H1 (cell line): ENCODE measurements around the gene ATL3. TPM values are rescaled to one million over a fixed set of nuclear protein-coding genes. Genes with fewer than 3 reads are reported as not detected.

Experiments
- CTCF ChIA-PET: fragments of 300-600 bp; sonication (Branson Sonifier 250); formaldehyde crosslinking; loops from one replicate; lab custom pipeline; 2021; ENCODE audit not compliant: partially characterized antibody; lab: Charles Lee
- POLR2A ChIA-PET: fragments of 300-600 bp; sonication (Branson Sonifier 250); formaldehyde crosslinking; loops from one replicate; lab custom pipeline; 2021; ENCODE audit warnings: inconsistent platforms; ENCODE audit not compliant: partially characterized antibody; lab: Charles Lee
- DNase-seq, 2 experiments: peaks; one replicate each; pipeline versions ENCODE4 v3.0.0 to v3.0.0-alpha.2; 2010 to 2022; ENCODE audit warnings: low spot score in 2 of 2, low read depth in 1 of 2, mixed read lengths in 1 of 2
- FAIRE-seq: peaks from 2 replicates; lab custom pipeline; 2011; peaks lifted over from hg19 to GRCh38; lab: Jason Lieb, UNC
- H2AFZ ChIP-seq: 2 replicates; pipeline ENCODE4 v1.8.1; 2012; ENCODE audit warnings: low read length, inconsistent platforms
- H2AK5ac ChIP-seq: 2 replicates; pipeline ENCODE4 v1.6.1; 2013; ENCODE audit warnings: low read depth, low read length
- H2BK120ac ChIP-seq: replicated peaks from 2 replicates; pipeline ENCODE3; 2013; ENCODE audit warnings: low read depth, low read length, inconsistent platforms
- H2BK12ac ChIP-seq: 2 replicates; pipeline ENCODE4 v1.6.1; 2013; ENCODE audit warnings: low read depth, low read length
- H2BK15ac ChIP-seq: 2 replicates; pipeline ENCODE4 v1.6.1; 2013; ENCODE audit warnings: low read length
- H2BK20ac ChIP-seq: 2 replicates; pipeline ENCODE4 v1.6.1; 2013; ENCODE audit warnings: low read length
- H2BK5ac ChIP-seq: 2 replicates; pipeline ENCODE4 v1.6.1; 2013; ENCODE audit warnings: low read depth, low read length
- H3K14ac ChIP-seq: 2 replicates; pipeline ENCODE4 v1.6.1; 2013; ENCODE audit warnings: inconsistent platforms; ENCODE audit not compliant: insufficient read length
- H3K18ac ChIP-seq: 2 replicates; pipeline ENCODE4 v1.6.1; 2013; ENCODE audit warnings: low read length; ENCODE audit errors: extremely low read depth
- H3K23ac ChIP-seq: 2 replicates; pipeline ENCODE4 v1.6.1; 2013; ENCODE audit warnings: inconsistent platforms; ENCODE audit not compliant: insufficient read length
- H3K23me2 ChIP-seq: 2 replicates; pipeline ENCODE4 v1.6.1; 2013; ENCODE audit warnings: low read depth, low read length
- H3K27ac ChIP-seq: 2 replicates; pipeline ENCODE4 v1.6.1; 2011; ENCODE audit warnings: low read depth, low read length, inconsistent platforms
- H3K27me3 ChIP-seq, 4 experiments: replicated peaks in 1 of 4; 1 replicate in 1 of 4; 2 replicates in 3 of 4; pipeline versions ENCODE4 v1.6.1 to v1.8.1; 2011 to 2013; ENCODE audit warnings: low read length in 3 of 4, mild to moderate bottlenecking in 3 of 4, inconsistent platforms in 2 of 4, mixed read lengths in 2 of 4, moderate library complexity in 1 of 4; ENCODE audit not compliant: control insufficient read depth in 3 of 4, insufficient read depth in 3 of 4; ENCODE audit errors: extremely low read depth in 1 of 4
- H3K36me3 ChIP-seq, 4 experiments: 2 replicates each; pipeline versions ENCODE4 v1.6.1 to v1.8.1; 2011 to 2013; ENCODE audit warnings: mild to moderate bottlenecking in 4 of 4, low read length in 3 of 4, moderate library complexity in 2 of 4, control low read depth in 1 of 4, inconsistent platforms in 1 of 4; ENCODE audit not compliant: insufficient read depth in 4 of 4, control insufficient read depth in 2 of 4
- H3K4ac ChIP-seq: replicated peaks from 2 replicates; pipeline ENCODE3; 2013; ENCODE audit warnings: low read length, low read depth, mixed read lengths, inconsistent platforms; ENCODE audit not compliant: insufficient read length
- H3K4me1 ChIP-seq, 4 experiments: replicated peaks in 1 of 4; 1 replicate in 1 of 4; 2 replicates in 3 of 4; pipeline versions ENCODE4 v1.6.1 to v1.8.1; 2011 to 2013; ENCODE audit warnings: low read length in 3 of 4, inconsistent platforms in 2 of 4, mixed read lengths in 1 of 4; ENCODE audit not compliant: insufficient read depth in 4 of 4, control insufficient read depth in 3 of 4
- H3K4me2 ChIP-seq, 2 experiments: 2 replicates each; pipeline versions ENCODE4 v1.6.1 to v1.8.1; 2011 to 2013; ENCODE audit warnings: low read depth in 2 of 2, low read length in 2 of 2, control low read depth in 1 of 2, inconsistent platforms in 1 of 2, mild to moderate bottlenecking in 1 of 2; ENCODE audit not compliant: insufficient read depth in 1 of 2
- H3K4me3 ChIP-seq, 4 experiments: fragments of 200-600, 300-600 bp in 1 of 4; sonication (generic), shearing (Covaris generic), sonication (Bioruptor Twin) in 1 of 4; 2 replicates each; pipeline versions ENCODE4 v1.5.1 to v1.8.1; 2011 to 2016; ENCODE audit warnings: low read length in 4 of 4, low read depth in 3 of 4, control low read depth in 2 of 4, inconsistent platforms in 2 of 4, mild to moderate bottlenecking in 2 of 4, mixed read lengths in 1 of 4, moderate library complexity in 1 of 4; ENCODE audit not compliant: insufficient read depth in 2 of 4; ENCODE audit errors: extremely low read depth in 1 of 4
- H3K56ac ChIP-seq: replicated peaks from 2 replicates; pipeline ENCODE3; 2013; ENCODE audit warnings: low read depth, mild to moderate bottlenecking, mixed read lengths, low read length, inconsistent platforms; ENCODE audit not compliant: insufficient read length
- H3K79me1 ChIP-seq: 2 replicates; pipeline ENCODE4 v1.6.1; 2013; ENCODE audit warnings: low read depth, low read length, control low read depth
- H3K79me2 ChIP-seq, 2 experiments: 2 replicates each; pipeline versions ENCODE4 v1.6.1 to v1.8.1; 2012 to 2013; ENCODE audit warnings: low read length in 2 of 2, mild to moderate bottlenecking in 2 of 2, inconsistent platforms in 1 of 2; ENCODE audit not compliant: insufficient read depth in 2 of 2, control insufficient read depth in 1 of 2
- H3K9ac ChIP-seq, 4 experiments: replicated peaks in 1 of 4; 1 replicate in 1 of 4; 2 replicates in 3 of 4; pipeline versions ENCODE4 v1.6.1 to v1.8.1; 2011 to 2013; ENCODE audit warnings: low read depth in 3 of 4, low read length in 3 of 4, control low read depth in 2 of 4, mild to moderate bottlenecking in 2 of 4, moderate library complexity in 2 of 4, inconsistent platforms in 1 of 4; ENCODE audit errors: extremely low read depth in 1 of 4
- H3K9me3 ChIP-seq, 2 experiments: 2 replicates each; pipeline versions ENCODE4 v1.6.1 to v1.8.1; 2012 to 2013; ENCODE audit warnings: mild to moderate bottlenecking in 2 of 2, moderate library complexity in 2 of 2, control low read depth in 1 of 2, inconsistent platforms in 1 of 2, low read depth in 1 of 2, low read length in 1 of 2, mixed read lengths in 1 of 2; ENCODE audit not compliant: insufficient read depth in 2 of 2
- H4K20me1 ChIP-seq, 2 experiments: replicated peaks in 1 of 2; 2 replicates each; pipeline versions ENCODE3 to v1.8.1; 2011 to 2013; ENCODE audit warnings: inconsistent platforms in 2 of 2, low read length in 2 of 2, mild to moderate bottlenecking in 1 of 2; ENCODE audit not compliant: insufficient read depth in 2 of 2, control insufficient read depth in 1 of 2
- H4K5ac ChIP-seq: 2 replicates; pipeline ENCODE4 v1.6.1; 2013; ENCODE audit warnings: low read length, low read depth, mixed read lengths, inconsistent platforms; ENCODE audit not compliant: insufficient read length
- H4K8ac ChIP-seq: 2 replicates; pipeline ENCODE4 v1.8.0; 2013; ENCODE audit warnings: mild to moderate bottlenecking, moderate library complexity, low read length, inconsistent platforms; ENCODE audit not compliant: insufficient read depth; ENCODE audit errors: extremely low read depth
- H4K91ac ChIP-seq: replicated peaks from 2 replicates; pipeline ENCODE3; 2013; ENCODE audit warnings: low read length, mixed read lengths, inconsistent platforms; ENCODE audit not compliant: insufficient read length
- EP300 ChIP-seq, 2 experiments: IDR thresholded peaks; 1 replicate in 1 of 2; 2 replicates in 1 of 2; pipeline ENCODE4 v1.6.1; 2011 to 2012; ENCODE audit warnings: low read depth in 2 of 2, low read length in 2 of 2, mild to moderate bottlenecking in 2 of 2, borderline replicate concordance in 1 of 2, inconsistent platforms in 1 of 2, moderate library complexity in 1 of 2
- FOSL1 ChIP-seq: IDR thresholded peaks from 2 replicates; pipeline ENCODE4 v1.6.1; 2011; ENCODE audit warnings: mild to moderate bottlenecking, low read depth, low read length, moderate library complexity; ENCODE audit not compliant: insufficient read depth
- GABPA ChIP-seq: IDR thresholded peaks from 2 replicates; pipeline ENCODE4 v1.6.1; 2011; ENCODE audit warnings: mild to moderate bottlenecking, low read length, moderate library complexity, borderline replicate concordance; ENCODE audit not compliant: insufficient read depth
- POLR2AphosphoS5 ChIP-seq: IDR thresholded peaks from 2 replicates; pipeline ENCODE4 v1.6.1; 2011; ENCODE audit warnings: low read depth, low read length
- SP1 ChIP-seq: IDR thresholded peaks from 2 replicates; pipeline ENCODE4 v1.6.1; 2011; ENCODE audit warnings: low read depth, low read length
- TCF12 ChIP-seq: IDR thresholded peaks from 2 replicates; pipeline ENCODE4 v1.6.1; 2011; ENCODE audit warnings: low read depth, mild to moderate bottlenecking, low read length
- WGBS, 2 experiments: shearing (Covaris generic) in 1 of 2; methylation state at CpG; one replicate each; pipeline versions ENCODE4 v1.1.6 to v1.1.7; 2013 to 2015; ENCODE audit warnings: low lambda C conversion rate in 2 of 2, mixed read lengths in 2 of 2, inconsistent platforms in 1 of 2, low coverage in 1 of 2, missing lambda C conversion rate in 1 of 2; ENCODE audit not compliant: insufficient replicate concordance in 2 of 2, insufficient coverage in 1 of 2, insufficient read length in 1 of 2; ENCODE audit errors: extremely low coverage in 1 of 2, missing lambda C conversion rate in 1 of 2; 5-methylcytosine and 5-hydroxymethylcytosine counted together
- polyA plus RNA-seq, 7 experiments: library from polyadenylated mRNA; depleted of rRNA in 3 of 7; stranded (reverse) in 5 of 7; unstranded in 2 of 7; fragments of >200 nt in 5 of 7; fragments of 200-250 nt in 2 of 7; gene quantifications; 1 replicate in 5 of 7; 2 replicates in 1 of 7; 4 replicates in 1 of 7; pipeline versions ENCODE4 v1.2.1 to v1.2.3, GENCODE V29; 2011 to 2013; ENCODE audit warnings: missing spikeins in 2 of 7, mixed read lengths in 2 of 7
- total RNA-seq: library from RNA; stranded (reverse); fragmentation: NEBNext Ultra II Directional; extraction: Animal tissue kit (Norgen Biotek cat#: 25700); gene quantifications from 2 replicates; pipeline ENCODE4 v1.2.1, GENCODE V29; 2021
- TF ChIP-seq, protein P1 (sequence below): IDR thresholded peaks from 2 replicates; pipeline ENCODE4 v1.6.1; 2012; ENCODE audit warnings: low read length, inconsistent platforms

Gene ATL3
- total and polyA plus RNA-seq, 2 of the 8 experiments (the other 6 are each of a cell fraction or from before 2014, with no cell fraction given) = 7.8 to 24.5 TPM

DNA sequence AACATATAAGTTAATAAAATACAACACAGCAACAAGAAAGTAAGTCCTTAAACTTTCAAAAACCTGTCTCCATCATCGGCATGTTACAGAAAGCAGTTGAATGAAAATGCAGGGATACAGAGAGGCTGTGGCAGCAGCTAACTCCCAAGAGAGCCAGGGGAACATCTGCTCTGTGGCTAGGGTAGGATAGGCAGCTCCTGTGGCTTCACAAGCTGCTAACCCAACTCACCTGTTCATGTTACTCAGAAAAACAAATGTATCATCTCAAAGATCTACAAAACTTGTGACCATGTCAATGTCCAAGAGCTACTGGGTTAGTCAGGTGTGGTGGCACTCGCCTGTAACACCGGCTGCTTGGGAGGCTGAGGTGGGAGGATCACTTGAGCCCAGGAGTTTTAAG is 41.8 kb downstream of the ATL3 start:
- DNase-seq (no peak), FAIRE-seq (no peak)
- H4K5ac ChIP-seq = no peak overlapping the region
- no peaks in the 10 kb centered on the region for H3K79me1 ChIP-seq
- no peak overlapping the region for H3K4me2 ChIP-seq
- no peaks in the 10 kb centered on the region for H4K20me1 ChIP-seq
- no peak overlapping the region for H3K9ac ChIP-seq
- no peak overlapping the region for H3K14ac ChIP-seq
- no peak overlapping the region for H3K27ac ChIP-seq
- no peaks in the 10 kb centered on the region for H3K23me2 ChIP-seq
- H2BK5ac ChIP-seq = no peak overlapping the region
- H3K23ac ChIP-seq = no peak overlapping the region
- no peak overlapping the region for H2AFZ ChIP-seq
- no peak overlapping the region for H4K91ac ChIP-seq
- H2AK5ac ChIP-seq = no peak overlapping the region
- no peak overlapping the region for H2BK15ac ChIP-seq
- no peaks in the 10 kb centered on the region for H3K4me1 ChIP-seq
- no peak overlapping the region for H3K18ac ChIP-seq
- no peak overlapping the region for H2BK120ac ChIP-seq
- H2BK12ac ChIP-seq = no peak overlapping the region
- POLR2A ChIA-PET = interaction anchor here (1.5 kb wide), 1 partner anchor 11 kb away, joined by 4 read pairs; no protein-coding TSS in a partner anchor
- H3K79me2 ChIP-seq = no peaks in the 10 kb centered on the region
- H3K56ac ChIP-seq = no peak overlapping the region
- H3K27me3 ChIP-seq = no peaks in the 10 kb centered on the region
- WGBS, 2 experiments = 98% methylated on average over 3 of the region's 3 CpGs; no CpG with 5 or more reads in 1 of the 2 experiments
- no peak overlapping the region for H3K4me3 ChIP-seq
- peaks cover 9 to 42% (median 23%) of the 10 kb centered on the region in 4 experiments for H3K36me3 ChIP-seq
- no peak overlapping the region for H2BK20ac ChIP-seq
- no peak overlapping the region for H3K4ac ChIP-seq
- H3K9me3 ChIP-seq = no peaks in the 10 kb centered on the region
- no peak overlapping the region for H4K8ac ChIP-seq
- CTCF ChIA-PET = interaction anchor here (0.7 to 4.6 kb wide), 7 partner anchors 9 to 594 kb away, joined by 3 to 26 read pairs (median 6); no protein-coding TSS in a partner anchor
- TF ChIP-seq TCF12 = no peak
- TF ChIP-seq, protein P1, sequence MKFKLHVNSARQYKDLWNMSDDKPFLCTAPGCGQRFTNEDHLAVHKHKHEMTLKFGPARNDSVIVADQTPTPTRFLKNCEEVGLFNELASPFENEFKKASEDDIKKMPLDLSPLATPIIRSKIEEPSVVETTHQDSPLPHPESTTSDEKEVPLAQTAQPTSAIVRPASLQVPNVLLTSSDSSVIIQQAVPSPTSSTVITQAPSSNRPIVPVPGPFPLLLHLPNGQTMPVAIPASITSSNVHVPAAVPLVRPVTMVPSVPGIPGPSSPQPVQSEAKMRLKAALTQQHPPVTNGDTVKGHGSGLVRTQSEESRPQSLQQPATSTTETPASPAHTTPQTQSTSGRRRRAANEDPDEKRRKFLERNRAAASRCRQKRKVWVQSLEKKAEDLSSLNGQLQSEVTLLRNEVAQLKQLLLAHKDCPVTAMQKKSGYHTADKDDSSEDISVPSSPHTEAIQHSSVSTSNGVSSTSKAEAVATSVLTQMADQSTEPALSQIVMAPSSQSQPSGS = no peak
- TF ChIP-seq SP1 = no peak
- TF ChIP-seq POLR2AphosphoS5 = no peak
- no peak for TF ChIP-seq EP300 (IDR thresholded peaks at IDR 0.05; ENCODE audit: borderline replicate concordance in 1 of 2, low read depth in 2 of 2, low read length in 2 of 2)
- TF ChIP-seq GABPA = no peak
- TF ChIP-seq FOSL1 = no peak
